H1 (cell line): ENCODE measurements around the gene CIT.

Experiments used
- CHD2 ChIP-seq: IDR thresholded peaks from 2 replicates; pipeline ENCODE4 v1.6.1; 2012; ENCODE audit warnings: low read length, improper control_type of control experiment
- GABPA ChIP-seq: IDR thresholded peaks from 2 replicates; pipeline ENCODE4 v1.6.1; 2011; ENCODE audit warnings: mild to moderate bottlenecking, low read length, moderate library complexity, borderline replicate concordance; ENCODE audit not compliant: insufficient read depth
- JUN ChIP-seq: IDR thresholded peaks from 2 replicates; pipeline ENCODE4 v1.6.1; 2011; ENCODE audit warnings: low read depth, mild to moderate bottlenecking, improper control_type of control experiment, low read length
- JUND ChIP-seq: IDR thresholded peaks from 2 replicates; pipeline ENCODE4 v1.6.1; 2011; ENCODE audit warnings: mild to moderate bottlenecking, improper control_type of control experiment, low read length
- KDM1A ChIP-seq: fragments of 200-600, 300-600 bp; sonication (generic); IDR thresholded peaks from 2 replicates; pipeline ENCODE4 v1.7.1; 2016; ENCODE audit warnings: mild to moderate bottlenecking, low read length, borderline replicate concordance
- MAFK ChIP-seq: IDR thresholded peaks from 2 replicates; pipeline ENCODE4 v1.6.1; 2012; ENCODE audit warnings: low read depth, mild to moderate bottlenecking, improper control_type of control experiment, low read length
- SIN3A ChIP-seq, 2 experiments: IDR thresholded peaks in 1 of 2; conservative IDR thresholded peaks in 1 of 2; 2 replicates each; pipeline ENCODE4 v1.6.1; 2011 to 2012; ENCODE audit warnings: low read length in 2 of 2, improper control_type of control experiment in 1 of 2, low read depth in 1 of 2, mild to moderate bottlenecking in 1 of 2
- ZNF274 ChIP-seq: IDR thresholded peaks from 2 replicates; pipeline ENCODE4 v1.7.0; 2012; ENCODE audit warnings: low read length, borderline replicate concordance; ENCODE audit errors: extremely low read depth
- TF ChIP-seq, protein P1 (sequence below), 3 experiments: IDR thresholded peaks; 1 replicate in 2 of 3; 2 replicates in 1 of 3; pipeline versions ENCODE4 v1.5.1 to v1.6.1; 2011; ENCODE audit warnings: low read length in 3 of 3, mild to moderate bottlenecking in 3 of 3, inconsistent platforms in 2 of 3, low read depth in 1 of 3, moderate library complexity in 1 of 3; ENCODE audit not compliant: insufficient read depth in 1 of 3; ENCODE audit errors: control extremely low read depth in 1 of 3
- TF ChIP-seq, protein P2 (sequence below): IDR thresholded peaks from 2 replicates; pipeline ENCODE4 v1.6.1; 2011; ENCODE audit warnings: low read length, improper control_type of control experiment
- TF ChIP-seq, protein P3 (sequence below): IDR thresholded peaks from 2 replicates; pipeline ENCODE4 v1.6.1; 2012; ENCODE audit warnings: inconsistent platforms

DNA sequence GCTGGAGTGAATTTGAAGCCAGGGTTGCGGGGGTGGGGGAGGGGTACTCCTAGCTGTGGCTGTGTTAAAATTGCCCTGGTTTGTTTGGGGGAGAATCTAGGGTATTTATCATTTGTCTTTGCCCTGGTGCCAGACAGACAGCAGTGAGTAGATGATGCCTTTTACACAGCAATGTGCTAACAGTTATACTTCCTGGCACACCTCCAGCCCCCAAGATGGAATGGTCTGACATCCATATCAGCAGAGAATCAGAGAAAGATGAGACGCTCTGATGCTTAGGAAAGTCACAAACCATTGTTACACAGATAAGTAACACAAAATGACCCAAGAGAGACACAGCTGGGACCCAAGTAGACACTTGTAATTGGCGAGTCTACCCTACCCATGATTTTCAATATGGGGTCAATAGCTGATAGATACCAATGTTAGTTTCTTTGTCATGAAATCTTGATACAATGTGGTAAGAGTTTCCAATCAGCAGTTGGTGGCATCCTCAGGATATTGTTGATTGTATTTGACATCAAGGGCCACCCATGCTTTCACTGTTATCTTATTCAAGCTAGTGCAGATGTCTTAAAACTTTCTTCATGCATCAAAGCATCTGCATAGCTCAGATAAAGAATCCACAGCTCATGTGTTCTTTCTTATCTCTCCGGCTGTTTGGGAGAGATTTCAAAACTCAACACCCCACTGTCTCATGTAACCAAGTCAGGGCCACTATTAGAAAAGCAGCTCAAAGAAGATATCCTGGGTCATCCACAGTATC, 211.8 kb downstream of the CIT start:
- TF ChIP-seq GABPA (no peak), SIN3A (conservative IDR thresholded peaks at IDR 0.05 in 1 of 2, IDR thresholded peaks at IDR 0.05 in 1 of 2; ENCODE audit: low read depth in 1 of 2, low read length in 2 of 2) (no peak), JUND (no peak), JUN (no peak), KDM1A (no peak), MAFK (no peak), CHD2 (no peak), ZNF274 (no peak)
- TF ChIP-seq, protein P1, sequence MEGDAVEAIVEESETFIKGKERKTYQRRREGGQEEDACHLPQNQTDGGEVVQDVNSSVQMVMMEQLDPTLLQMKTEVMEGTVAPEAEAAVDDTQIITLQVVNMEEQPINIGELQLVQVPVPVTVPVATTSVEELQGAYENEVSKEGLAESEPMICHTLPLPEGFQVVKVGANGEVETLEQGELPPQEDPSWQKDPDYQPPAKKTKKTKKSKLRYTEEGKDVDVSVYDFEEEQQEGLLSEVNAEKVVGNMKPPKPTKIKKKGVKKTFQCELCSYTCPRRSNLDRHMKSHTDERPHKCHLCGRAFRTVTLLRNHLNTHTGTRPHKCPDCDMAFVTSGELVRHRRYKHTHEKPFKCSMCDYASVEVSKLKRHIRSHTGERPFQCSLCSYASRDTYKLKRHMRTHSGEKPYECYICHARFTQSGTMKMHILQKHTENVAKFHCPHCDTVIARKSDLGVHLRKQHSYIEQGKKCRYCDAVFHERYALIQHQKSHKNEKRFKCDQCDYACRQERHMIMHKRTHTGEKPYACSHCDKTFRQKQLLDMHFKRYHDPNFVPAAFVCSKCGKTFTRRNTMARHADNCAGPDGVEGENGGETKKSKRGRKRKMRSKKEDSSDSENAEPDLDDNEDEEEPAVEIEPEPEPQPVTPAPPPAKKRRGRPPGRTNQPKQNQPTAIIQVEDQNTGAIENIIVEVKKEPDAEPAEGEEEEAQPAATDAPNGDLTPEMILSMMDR (IDR thresholded peaks at IDR 0.05; ENCODE audit: control extremely low read depth in 1 of 3, insufficient read depth in 1 of 3, low read depth in 1 of 3, low read length in 3 of 3) = no peak
- TF ChIP-seq, protein P2, sequence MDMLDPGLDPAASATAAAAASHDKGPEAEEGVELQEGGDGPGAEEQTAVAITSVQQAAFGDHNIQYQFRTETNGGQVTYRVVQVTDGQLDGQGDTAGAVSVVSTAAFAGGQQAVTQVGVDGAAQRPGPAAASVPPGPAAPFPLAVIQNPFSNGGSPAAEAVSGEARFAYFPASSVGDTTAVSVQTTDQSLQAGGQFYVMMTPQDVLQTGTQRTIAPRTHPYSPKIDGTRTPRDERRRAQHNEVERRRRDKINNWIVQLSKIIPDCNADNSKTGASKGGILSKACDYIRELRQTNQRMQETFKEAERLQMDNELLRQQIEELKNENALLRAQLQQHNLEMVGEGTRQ = no peak
- TF ChIP-seq, protein P3, sequence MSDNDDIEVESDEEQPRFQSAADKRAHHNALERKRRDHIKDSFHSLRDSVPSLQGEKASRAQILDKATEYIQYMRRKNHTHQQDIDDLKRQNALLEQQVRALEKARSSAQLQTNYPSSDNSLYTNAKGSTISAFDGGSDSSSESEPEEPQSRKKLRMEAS = no peak
